Neural progenitor cell (in vitro differentiated cells): ENCODE data around the gene THAP11.

Source experiments
- EZH2 ChIP-seq: fragments of 200-600 bp; sonication (generic); IDR thresholded peaks from 2 replicates; pipeline ENCODE4 v1.6.1; 2017; ENCODE audit warnings: antibody characterized with exemption, mild to moderate bottlenecking, moderate library complexity
- TF ChIP-seq, protein P1 (sequence below): fragments of 200-600 bp; sonication (generic); IDR thresholded peaks from 2 replicates; pipeline ENCODE4 v1.5.1; 2017; ENCODE audit warnings: antibody characterized with exemption, mild to moderate bottlenecking

DNA sequence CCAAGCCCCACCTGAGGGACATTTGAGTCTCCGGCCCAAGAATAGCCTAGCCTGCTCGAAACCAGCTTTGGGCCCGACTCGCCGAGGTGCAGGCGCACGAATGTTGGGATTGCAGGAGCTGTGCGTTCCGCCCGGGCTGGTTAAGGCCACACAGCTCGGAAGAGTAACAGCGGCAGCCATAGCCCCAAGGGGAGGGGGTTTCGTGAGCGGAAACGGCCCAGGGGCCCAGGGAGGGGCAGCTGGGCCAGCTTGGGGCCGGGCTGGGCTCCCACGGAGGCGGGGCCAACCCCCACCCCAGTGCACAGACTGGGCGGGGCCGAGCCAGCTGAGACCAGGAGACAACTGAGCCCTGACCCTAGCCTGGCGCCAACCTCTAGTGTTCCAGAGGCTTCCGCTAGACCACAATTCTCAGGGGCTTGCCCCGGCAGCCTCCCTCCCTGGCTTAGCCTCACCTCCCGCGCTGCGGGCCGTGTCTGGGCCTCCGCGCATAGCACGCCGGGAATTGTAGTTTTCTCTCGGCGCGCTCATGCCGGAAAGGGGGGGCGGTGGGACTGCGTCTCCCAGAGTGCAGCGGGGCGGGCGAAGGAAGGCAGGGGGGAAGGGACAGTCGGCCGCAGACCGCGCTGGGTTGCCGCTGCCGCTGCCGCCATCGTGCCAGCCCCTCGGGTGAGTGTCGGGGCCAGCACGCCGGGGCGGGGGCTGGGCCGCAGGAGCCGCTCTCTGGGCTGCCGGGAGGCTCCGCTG is 4.4 kb downstream of the THAP11 start, which contains the start of gene NUTF2:
- TF ChIP-seq, protein P1, sequence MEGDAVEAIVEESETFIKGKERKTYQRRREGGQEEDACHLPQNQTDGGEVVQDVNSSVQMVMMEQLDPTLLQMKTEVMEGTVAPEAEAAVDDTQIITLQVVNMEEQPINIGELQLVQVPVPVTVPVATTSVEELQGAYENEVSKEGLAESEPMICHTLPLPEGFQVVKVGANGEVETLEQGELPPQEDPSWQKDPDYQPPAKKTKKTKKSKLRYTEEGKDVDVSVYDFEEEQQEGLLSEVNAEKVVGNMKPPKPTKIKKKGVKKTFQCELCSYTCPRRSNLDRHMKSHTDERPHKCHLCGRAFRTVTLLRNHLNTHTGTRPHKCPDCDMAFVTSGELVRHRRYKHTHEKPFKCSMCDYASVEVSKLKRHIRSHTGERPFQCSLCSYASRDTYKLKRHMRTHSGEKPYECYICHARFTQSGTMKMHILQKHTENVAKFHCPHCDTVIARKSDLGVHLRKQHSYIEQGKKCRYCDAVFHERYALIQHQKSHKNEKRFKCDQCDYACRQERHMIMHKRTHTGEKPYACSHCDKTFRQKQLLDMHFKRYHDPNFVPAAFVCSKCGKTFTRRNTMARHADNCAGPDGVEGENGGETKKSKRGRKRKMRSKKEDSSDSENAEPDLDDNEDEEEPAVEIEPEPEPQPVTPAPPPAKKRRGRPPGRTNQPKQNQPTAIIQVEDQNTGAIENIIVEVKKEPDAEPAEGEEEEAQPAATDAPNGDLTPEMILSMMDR: no peak
- no peak for TF ChIP-seq EZH2
